ENCODE data around the gene FNBP1L. TPM values are rescaled to one million over a fixed set of nuclear protein-coding genes. Genes with fewer than 3 reads are reported as not detected.
A peak's percentile ranks its signal among the peaks of the same experiment; 100 is the strongest.

Gene FNBP1L
- total RNA-seq (2014; rRNA removed; shearing (Covaris generic)) (114 and 132 TPM in 2 replicates), polyA plus RNA-seq (2016; fragmentation: Nextera tagmentation; extraction: Ambion mirVana) (48.7 and 56.3 TPM in 2 replicates)
- long read RNA-seq, full-length matches to known transcripts = 10 of 44 reads
- long read RNA-seq, partial matches to known transcripts = 27 of 44 reads
- long read RNA-seq, other reads (novel, unspliced or antisense) = 7 of 44 reads

DNA sequence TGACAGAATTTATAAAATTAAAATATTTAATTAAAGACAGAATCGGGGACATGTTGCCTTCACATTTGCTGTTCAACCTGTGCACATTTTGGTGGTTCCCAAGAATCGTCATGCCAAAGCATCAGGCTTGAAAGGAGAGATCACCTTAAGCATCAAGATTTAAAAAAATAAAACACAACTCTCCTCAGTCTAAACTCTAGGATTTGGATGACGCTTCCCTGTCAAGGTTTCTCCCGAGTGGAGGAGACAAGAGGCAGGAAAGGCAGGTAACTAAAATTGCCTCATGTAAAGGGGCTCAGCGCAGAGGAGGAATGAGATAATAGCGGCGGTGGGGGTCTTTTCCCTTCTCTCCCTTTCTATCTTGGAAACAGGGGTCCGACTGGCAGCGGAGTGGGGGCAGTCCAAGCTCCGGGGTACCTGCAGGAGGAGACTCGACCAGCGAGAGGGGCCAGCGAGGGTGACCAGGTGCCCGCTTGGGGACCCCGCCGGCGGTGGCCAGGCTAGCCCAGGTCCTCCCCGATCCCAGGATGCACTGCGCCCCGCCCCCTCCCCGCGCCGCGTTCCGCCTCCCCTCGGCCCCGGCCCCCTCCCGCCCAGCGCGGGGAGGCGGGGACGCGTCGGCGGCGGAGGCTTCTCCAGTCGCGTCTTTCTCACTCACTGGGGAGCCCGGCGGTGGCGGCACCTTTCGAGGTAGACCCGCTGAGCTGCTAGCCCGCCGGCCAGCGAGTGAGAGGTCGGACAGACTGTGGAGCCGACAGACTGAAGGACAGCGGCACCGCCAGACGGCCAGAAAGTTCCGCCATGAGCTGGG is at the start of gene FNBP1L:
Gene FNBP1L (plus strand): TSS at position 638 of the 811 bp plus-strand sequence. CDS start 164 bp downstream, at position 802.
- no peaks in the 10 kb centered on the region for H3K9me2 ChIP-seq (ENCODE audit: insufficient read depth)
- H3K4me1 ChIP-seq (ENCODE audit: insufficient read depth) = peaks cover 39% of the 10 kb centered on the region
- DNase-seq (ENCODE audit: low spot score) = peak; percentile 95
- no peaks in the 10 kb centered on the region for H3K36me3 ChIP-seq (ENCODE audit: insufficient read depth)
- H3K27ac ChIP-seq (ENCODE audit: low read depth) = peak within 1 kb of the TSS; percentile 98
- no peak for TF ChIP-seq JUNB (IDR thresholded peaks at IDR 0.05; ENCODE audit: unreplicated experiment)
- TF ChIP-seq, protein P1, sequence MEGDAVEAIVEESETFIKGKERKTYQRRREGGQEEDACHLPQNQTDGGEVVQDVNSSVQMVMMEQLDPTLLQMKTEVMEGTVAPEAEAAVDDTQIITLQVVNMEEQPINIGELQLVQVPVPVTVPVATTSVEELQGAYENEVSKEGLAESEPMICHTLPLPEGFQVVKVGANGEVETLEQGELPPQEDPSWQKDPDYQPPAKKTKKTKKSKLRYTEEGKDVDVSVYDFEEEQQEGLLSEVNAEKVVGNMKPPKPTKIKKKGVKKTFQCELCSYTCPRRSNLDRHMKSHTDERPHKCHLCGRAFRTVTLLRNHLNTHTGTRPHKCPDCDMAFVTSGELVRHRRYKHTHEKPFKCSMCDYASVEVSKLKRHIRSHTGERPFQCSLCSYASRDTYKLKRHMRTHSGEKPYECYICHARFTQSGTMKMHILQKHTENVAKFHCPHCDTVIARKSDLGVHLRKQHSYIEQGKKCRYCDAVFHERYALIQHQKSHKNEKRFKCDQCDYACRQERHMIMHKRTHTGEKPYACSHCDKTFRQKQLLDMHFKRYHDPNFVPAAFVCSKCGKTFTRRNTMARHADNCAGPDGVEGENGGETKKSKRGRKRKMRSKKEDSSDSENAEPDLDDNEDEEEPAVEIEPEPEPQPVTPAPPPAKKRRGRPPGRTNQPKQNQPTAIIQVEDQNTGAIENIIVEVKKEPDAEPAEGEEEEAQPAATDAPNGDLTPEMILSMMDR (conservative IDR thresholded peaks at IDR 0.05; ENCODE audit: low read depth in 2 of 2) = no peak
- peak; percentile 91 for TF ChIP-seq POLR2AphosphoS5 (IDR thresholded peaks at IDR 0.05; ENCODE audit: low read depth)
- peak; percentile 52; the same call in 1 of the 2 replicates for TF ChIP-seq CREB1 (CRISPR knock-in tag; IDR thresholded peaks at IDR 0.05; ENCODE audit: low read depth)
- TF ChIP-seq ZNF114 (CRISPR knock-in tag; IDR thresholded peaks at IDR 0.05) = no peak
- no peak for TF ChIP-seq EZH2 (IDR thresholded peaks at IDR 0.05; ENCODE audit: low read depth, unreplicated experiment)
- TF ChIP-seq, protein P2, sequence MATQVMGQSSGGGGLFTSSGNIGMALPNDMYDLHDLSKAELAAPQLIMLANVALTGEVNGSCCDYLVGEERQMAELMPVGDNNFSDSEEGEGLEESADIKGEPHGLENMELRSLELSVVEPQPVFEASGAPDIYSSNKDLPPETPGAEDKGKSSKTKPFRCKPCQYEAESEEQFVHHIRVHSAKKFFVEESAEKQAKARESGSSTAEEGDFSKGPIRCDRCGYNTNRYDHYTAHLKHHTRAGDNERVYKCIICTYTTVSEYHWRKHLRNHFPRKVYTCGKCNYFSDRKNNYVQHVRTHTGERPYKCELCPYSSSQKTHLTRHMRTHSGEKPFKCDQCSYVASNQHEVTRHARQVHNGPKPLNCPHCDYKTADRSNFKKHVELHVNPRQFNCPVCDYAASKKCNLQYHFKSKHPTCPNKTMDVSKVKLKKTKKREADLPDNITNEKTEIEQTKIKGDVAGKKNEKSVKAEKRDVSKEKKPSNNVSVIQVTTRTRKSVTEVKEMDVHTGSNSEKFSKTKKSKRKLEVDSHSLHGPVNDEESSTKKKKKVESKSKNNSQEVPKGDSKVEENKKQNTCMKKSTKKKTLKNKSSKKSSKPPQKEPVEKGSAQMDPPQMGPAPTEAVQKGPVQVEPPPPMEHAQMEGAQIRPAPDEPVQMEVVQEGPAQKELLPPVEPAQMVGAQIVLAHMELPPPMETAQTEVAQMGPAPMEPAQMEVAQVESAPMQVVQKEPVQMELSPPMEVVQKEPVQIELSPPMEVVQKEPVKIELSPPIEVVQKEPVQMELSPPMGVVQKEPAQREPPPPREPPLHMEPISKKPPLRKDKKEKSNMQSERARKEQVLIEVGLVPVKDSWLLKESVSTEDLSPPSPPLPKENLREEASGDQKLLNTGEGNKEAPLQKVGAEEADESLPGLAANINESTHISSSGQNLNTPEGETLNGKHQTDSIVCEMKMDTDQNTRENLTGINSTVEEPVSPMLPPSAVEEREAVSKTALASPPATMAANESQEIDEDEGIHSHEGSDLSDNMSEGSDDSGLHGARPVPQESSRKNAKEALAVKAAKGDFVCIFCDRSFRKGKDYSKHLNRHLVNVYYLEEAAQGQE (IDR thresholded peaks at IDR 0.05; ENCODE audit: unreplicated experiment) = no peak
- no peak for TF ChIP-seq STAT1 (IDR thresholded peaks at IDR 0.05; ENCODE audit: unreplicated experiment)
- TF ChIP-seq, protein P3, sequence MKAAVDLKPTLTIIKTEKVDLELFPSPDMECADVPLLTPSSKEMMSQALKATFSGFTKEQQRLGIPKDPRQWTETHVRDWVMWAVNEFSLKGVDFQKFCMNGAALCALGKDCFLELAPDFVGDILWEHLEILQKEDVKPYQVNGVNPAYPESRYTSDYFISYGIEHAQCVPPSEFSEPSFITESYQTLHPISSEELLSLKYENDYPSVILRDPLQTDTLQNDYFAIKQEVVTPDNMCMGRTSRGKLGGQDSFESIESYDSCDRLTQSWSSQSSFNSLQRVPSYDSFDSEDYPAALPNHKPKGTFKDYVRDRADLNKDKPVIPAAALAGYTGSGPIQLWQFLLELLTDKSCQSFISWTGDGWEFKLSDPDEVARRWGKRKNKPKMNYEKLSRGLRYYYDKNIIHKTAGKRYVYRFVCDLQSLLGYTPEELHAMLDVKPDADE (IDR thresholded peaks at IDR 0.05) = 0 out of 2 replicates have a peak, but pooled peaks have one; percentile 19
- TF ChIP-seq EZH2phosphoT487 (IDR thresholded peaks at IDR 0.05; ENCODE audit: unreplicated experiment) = no peak
- no peak for TF ChIP-seq ZNF331 (CRISPR knock-in tag; IDR thresholded peaks at IDR 0.05; ENCODE audit: low read depth)
- no peak for TF ChIP-seq NANOG (IDR thresholded peaks at IDR 0.05; ENCODE audit: borderline replicate concordance)
- H3K79me2 ChIP-seq (replicated peaks; ENCODE audit: insufficient read depth) = peaks cover 45% of the 10 kb centered on the region
- Mint-ChIP-seq H3K4me1 (peaks cover 33% of the 10 kb centered on the region), H3K9me3 (peaks cover 5% of the 10 kb centered on the region; the same call in 1 of the 3 replicates), H3K27me3 (ENCODE audit: insufficient read depth, low read depth, poor library complexity) (peaks cover 9% of the 10 kb centered on the region), H3K4me3 (peak within 1 kb of the TSS; percentile 99), H3K36me3 (ENCODE audit: low read depth) (peaks cover 9% of the 10 kb centered on the region; the same call in 1 of the 3 replicates), H3K27ac (peak within 1 kb of the TSS; percentile 98)
- H2AFZ ChIP-seq = peak within 1 kb of the TSS; percentile 93
- H3K4me3 ChIP-seq = peak within 1 kb of the TSS; percentile 95
- H4K20me1 ChIP-seq (replicated peaks; ENCODE audit: insufficient read depth) = peaks cover 19% of the 10 kb centered on the region
- H3F3A ChIP-seq (replicated peaks; ENCODE audit: low read depth) = no peaks in the 10 kb centered on the region
- peak within 1 kb of the TSS; percentile 94 for H3K4me2 ChIP-seq
- no peaks in the 10 kb centered on the region for H3K27me3 ChIP-seq (ENCODE audit: insufficient read depth)
- ATAC-seq = peak; percentile 79
